ENCODE measurements around the gene EPS8. TPM values are rescaled to one million over a fixed set of nuclear protein-coding genes. Genes with fewer than 3 reads are reported as not detected.

EPS8 gene
- total RNA-seq, 2 experiments from 2014 or later, result 0.61 to 0.92 TPM

DNA sequence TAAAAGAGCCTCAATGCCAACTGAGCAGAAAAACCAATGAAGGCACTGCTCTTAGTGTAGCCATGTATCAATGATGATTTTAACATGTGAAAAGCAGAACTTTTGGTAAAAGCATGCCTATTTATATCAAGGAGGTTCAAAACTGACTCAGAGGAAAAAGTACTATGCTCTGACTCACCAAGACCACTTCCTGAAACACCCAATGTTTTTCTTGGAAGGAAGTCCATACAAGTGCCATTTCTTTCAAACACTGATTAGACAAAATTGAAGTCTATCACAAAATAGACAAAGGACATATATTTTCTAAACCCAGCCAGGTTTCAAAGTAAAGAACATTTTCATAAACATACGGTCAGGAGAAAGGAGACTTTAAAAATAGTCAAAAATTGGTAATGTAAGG, 88.6 kb downstream of the EPS8 start:
- ChIA-PET CTCF (ENCODE audit: unreplicated experiment) (no interaction called here), POLR2A (no interaction called here)
- Histone ChIP-seq H3K9me3 (ENCODE audit: low read length) (no peaks in the 10 kb centered on the region), H3K79me2 (ENCODE audit: insufficient read depth, low read depth, low read length) (no peaks in the 10 kb centered on the region), H3K4me1 (ENCODE audit: insufficient read depth, low read length, poor library complexity, severe bottlenecking) (no peaks in the 10 kb centered on the region), H4K20me1 (ENCODE audit: insufficient read depth, low read length) (no peaks in the 10 kb centered on the region), H3K4me3 (ENCODE audit: low read depth, low read length, poor library complexity, severe bottlenecking) (no peak overlapping the region), H3K9me2 (ENCODE audit: insufficient read depth, low read length) (no peaks in the 10 kb centered on the region), H3K4me2 (ENCODE audit: low read length) (no peak overlapping the region), H3K36me3 (ENCODE audit: insufficient read depth, low read length) (no peaks in the 10 kb centered on the region), H3K27ac (ENCODE audit: low read depth, low read length, poor library complexity, severe bottlenecking) (no peak overlapping the region), H2AFZ (ENCODE audit: low read length) (no peak overlapping the region)
- no peak for DNase-seq (ENCODE audit: low spot score)
- TF ChIP-seq EZH2phosphoT487 (IDR thresholded peaks at IDR 0.05; ENCODE audit: borderline replicate concordance, low read depth, low read length), result no peak
- TF ChIP-seq, protein P1, sequence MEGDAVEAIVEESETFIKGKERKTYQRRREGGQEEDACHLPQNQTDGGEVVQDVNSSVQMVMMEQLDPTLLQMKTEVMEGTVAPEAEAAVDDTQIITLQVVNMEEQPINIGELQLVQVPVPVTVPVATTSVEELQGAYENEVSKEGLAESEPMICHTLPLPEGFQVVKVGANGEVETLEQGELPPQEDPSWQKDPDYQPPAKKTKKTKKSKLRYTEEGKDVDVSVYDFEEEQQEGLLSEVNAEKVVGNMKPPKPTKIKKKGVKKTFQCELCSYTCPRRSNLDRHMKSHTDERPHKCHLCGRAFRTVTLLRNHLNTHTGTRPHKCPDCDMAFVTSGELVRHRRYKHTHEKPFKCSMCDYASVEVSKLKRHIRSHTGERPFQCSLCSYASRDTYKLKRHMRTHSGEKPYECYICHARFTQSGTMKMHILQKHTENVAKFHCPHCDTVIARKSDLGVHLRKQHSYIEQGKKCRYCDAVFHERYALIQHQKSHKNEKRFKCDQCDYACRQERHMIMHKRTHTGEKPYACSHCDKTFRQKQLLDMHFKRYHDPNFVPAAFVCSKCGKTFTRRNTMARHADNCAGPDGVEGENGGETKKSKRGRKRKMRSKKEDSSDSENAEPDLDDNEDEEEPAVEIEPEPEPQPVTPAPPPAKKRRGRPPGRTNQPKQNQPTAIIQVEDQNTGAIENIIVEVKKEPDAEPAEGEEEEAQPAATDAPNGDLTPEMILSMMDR (conservative IDR thresholded peaks at IDR 0.05; ENCODE audit: low read length), result no peak
- intact Hi-C loops (cut with micrococcal nuclease; ENCODE audit: unreplicated experiment), result no loop called here
- BruUV-seq (replicated peaks), result no TSS peak

DNA sequence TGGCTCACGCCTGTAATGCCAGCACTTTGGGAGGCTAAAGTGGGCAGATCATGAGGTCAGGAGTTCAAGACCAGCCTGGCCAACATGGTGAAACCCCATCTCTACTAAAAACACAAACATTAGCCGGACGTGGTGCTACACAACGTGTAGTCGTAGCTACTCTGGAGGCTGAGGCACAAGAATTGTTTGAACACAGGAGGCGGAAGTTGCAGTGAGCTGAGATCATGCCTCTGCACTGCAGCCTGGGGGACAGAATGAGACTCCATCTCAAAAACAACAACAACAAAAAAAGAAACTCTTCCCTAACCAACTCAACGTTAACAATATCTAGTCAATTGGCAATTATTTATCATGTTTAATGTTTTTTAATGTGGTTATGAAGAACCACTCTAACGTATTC, 89.3 kb downstream of the EPS8 start:
- no peak for TF ChIP-seq EZH2phosphoT487 (IDR thresholded peaks at IDR 0.05; ENCODE audit: borderline replicate concordance, low read depth, low read length)
- TF ChIP-seq, protein P1 (conservative IDR thresholded peaks at IDR 0.05; ENCODE audit: low read length), result no peak
- DNase-seq (ENCODE audit: low spot score), result no peak
- H3K9me3 ChIP-seq (ENCODE audit: low read length), result no peaks in the 10 kb centered on the region
- BruUV-seq (replicated peaks), result no TSS peak
- no peak overlapping the region for H3K4me2 ChIP-seq (ENCODE audit: low read length)
- intact Hi-C loops (cut with micrococcal nuclease; ENCODE audit: unreplicated experiment), result no loop called here
- H3K27ac ChIP-seq (ENCODE audit: low read depth, low read length, poor library complexity, severe bottlenecking), result no peak overlapping the region
- no peaks in the 10 kb centered on the region for H3K79me2 ChIP-seq (ENCODE audit: insufficient read depth, low read depth, low read length)
- H2AFZ ChIP-seq (ENCODE audit: low read length), result no peak overlapping the region
- ChIA-PET CTCF (ENCODE audit: unreplicated experiment) (no interaction called here), POLR2A (no interaction called here)
- H3K4me1 ChIP-seq (ENCODE audit: insufficient read depth, low read length, poor library complexity, severe bottlenecking), result no peaks in the 10 kb centered on the region
- no peak overlapping the region for H3K4me3 ChIP-seq (ENCODE audit: low read depth, low read length, poor library complexity, severe bottlenecking)
- H3K36me3 ChIP-seq (ENCODE audit: insufficient read depth, low read length), result no peaks in the 10 kb centered on the region
- H3K9me2 ChIP-seq (ENCODE audit: insufficient read depth, low read length), result no peaks in the 10 kb centered on the region
- no peaks in the 10 kb centered on the region for H4K20me1 ChIP-seq (ENCODE audit: insufficient read depth, low read length)

DNA sequence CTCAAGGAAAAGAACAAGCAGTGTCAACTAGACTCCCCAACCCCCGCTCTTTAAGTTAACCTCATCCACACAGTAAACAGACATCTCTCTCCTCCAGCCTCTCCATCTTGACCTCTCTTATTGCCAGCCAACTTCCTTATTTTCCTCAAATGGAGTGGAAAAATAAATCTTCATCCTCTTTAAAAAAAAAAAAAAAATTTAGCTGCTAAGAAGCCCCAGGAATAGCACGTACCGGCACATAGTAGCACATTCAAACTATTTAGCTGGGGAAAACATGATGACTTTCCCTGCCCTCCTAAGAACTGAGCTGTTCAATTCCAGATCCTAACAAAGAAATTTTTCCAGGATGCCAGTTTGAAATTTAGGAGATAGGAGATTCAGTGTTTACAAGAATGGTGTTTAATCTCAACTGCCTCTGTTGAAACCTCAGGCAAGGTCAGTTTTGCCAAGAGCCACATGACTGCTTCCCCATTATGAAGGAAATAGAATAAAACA, 90.8 kb downstream of the EPS8 start:
- Histone ChIP-seq H4K20me1 (ENCODE audit: insufficient read depth, low read length) (no peaks in the 10 kb centered on the region), H3K9me3 (ENCODE audit: low read length) (no peaks in the 10 kb centered on the region), H3K79me2 (ENCODE audit: insufficient read depth, low read depth, low read length) (no peaks in the 10 kb centered on the region), H2AFZ (ENCODE audit: low read length) (no peak overlapping the region), H3K4me2 (ENCODE audit: low read length) (no peak overlapping the region), H3K36me3 (ENCODE audit: insufficient read depth, low read length) (no peaks in the 10 kb centered on the region), H3K4me3 (ENCODE audit: low read depth, low read length, poor library complexity, severe bottlenecking) (no peak overlapping the region), H3K27ac (ENCODE audit: low read depth, low read length, poor library complexity, severe bottlenecking) (no peak overlapping the region), H3K9me2 (ENCODE audit: insufficient read depth, low read length) (no peaks in the 10 kb centered on the region), H3K4me1 (ENCODE audit: insufficient read depth, low read length, poor library complexity, severe bottlenecking) (no peaks in the 10 kb centered on the region)
- CTCF ChIA-PET (ENCODE audit: unreplicated experiment), result no interaction called here
- TF ChIP-seq, protein P1 (conservative IDR thresholded peaks at IDR 0.05; ENCODE audit: low read length), result no peak
- TF ChIP-seq EZH2phosphoT487 (IDR thresholded peaks at IDR 0.05; ENCODE audit: borderline replicate concordance, low read depth, low read length), result no peak
- no peak for DNase-seq (ENCODE audit: low spot score)
- POLR2A ChIA-PET, result interaction anchor here (0.6 kb wide), 1 partner anchor 81 kb away, joined by 3 read pairs; no protein-coding TSS in a partner anchor
- intact Hi-C loops (cut with micrococcal nuclease; ENCODE audit: unreplicated experiment), result no loop called here
- BruUV-seq (replicated peaks), result no TSS peak

Data from OCI-LY7 (cell line).